GM18517 (cell line): ENCODE data around the gene PTPRH.
"Not testable (repeated sequence)": the region's sequence is repeated elsewhere in the genome, so short reads cannot be mapped to it uniquely, and the experiment has no call there.

Experiments used
- ATAC-seq: cut with Tn5 transposase; IDR thresholded peaks from one replicate; pipeline ENCODE4 v1.9.1; 2021; ENCODE audit warnings: mild to moderate bottlenecking, moderate library complexity; ENCODE audit not compliant: unreplicated experiment

Gene PTPRH

DNA sequence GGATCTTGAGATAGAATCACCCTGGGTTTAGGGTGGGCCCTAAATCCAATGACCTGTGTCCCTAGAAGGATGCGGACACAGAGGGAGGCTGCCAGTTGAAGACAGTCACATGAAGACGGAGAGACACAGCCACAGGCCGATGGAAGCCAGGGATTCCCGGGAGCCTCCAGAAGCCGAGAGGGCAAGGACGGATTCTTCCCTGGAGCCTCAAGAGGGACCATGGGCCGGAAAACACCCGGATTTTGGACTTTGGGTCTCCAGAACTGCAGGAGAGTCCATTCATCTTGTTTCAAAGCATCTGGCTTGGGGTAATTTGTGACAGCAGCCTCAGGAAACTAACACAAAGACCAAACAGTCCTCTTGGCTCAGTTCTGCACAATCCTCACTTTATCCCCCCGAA, 17.0 kb upstream of the PTPRH start:
- ATAC-seq, result no peak

DNA sequence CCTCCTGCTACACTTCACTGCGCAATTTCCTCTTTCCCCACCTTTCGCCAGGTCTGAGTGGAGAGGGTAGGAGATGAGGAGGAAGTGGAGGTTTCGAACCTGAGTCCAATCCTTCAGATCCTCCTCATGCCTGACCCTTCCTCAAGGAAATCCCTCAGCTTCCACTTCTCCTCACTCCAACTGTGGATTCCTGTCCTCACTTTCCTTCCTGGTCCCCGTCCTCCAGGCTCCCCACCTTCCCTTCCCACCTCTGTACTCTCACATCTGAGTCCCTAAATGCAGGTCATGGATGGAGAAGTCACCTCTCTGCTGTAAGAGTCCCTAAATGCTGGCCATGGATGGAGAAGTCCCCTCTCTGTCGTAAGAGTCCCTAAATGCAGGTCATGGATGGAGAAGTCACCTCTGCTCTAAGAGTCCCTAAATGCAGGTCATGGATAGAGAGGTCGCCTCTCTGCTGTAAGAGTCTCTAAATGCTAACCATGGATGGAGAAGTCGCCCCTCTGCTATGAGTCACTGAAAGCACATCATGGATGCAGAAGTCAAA, 16.2 kb upstream of the PTPRH start:
- no peak for ATAC-seq

DNA sequence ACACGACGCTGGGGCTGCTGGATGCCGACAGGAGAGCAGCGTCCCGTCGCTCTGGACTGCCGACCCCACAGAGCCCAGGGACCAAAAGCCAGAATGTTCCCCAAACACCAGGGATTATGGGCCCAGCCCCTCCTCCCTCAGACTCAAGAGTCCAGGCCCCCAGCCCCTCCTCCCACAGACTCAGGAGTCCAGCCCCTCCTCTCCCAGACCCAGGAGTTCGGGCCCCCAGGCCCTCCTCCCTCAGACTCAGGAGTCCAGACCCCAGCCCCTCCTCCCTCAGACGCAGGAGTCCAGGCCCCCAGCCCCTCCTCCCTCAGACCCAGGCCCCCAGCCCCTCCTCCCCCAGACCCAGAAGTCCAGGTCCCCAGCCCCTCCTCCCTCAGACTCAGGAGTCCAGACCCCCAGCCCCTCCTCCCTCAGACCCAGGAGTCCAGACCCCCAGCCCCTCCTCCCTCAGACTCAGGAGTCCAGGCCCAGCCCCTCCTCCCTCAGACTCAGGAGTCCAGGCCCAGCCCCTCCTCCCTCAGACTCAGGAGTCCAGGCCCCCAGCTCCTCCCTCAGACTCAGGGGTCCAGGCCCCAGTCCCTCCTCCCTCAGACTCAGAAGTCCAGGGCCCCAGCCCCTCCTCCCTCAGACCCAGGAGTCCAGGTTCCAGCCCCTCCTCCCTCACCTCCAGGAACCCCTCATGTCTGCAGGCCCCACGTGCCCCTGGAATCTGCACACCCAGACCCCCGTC, 15.5 kb upstream of the PTPRH start:
- ATAC-seq, result not testable (repeated sequence)

DNA sequence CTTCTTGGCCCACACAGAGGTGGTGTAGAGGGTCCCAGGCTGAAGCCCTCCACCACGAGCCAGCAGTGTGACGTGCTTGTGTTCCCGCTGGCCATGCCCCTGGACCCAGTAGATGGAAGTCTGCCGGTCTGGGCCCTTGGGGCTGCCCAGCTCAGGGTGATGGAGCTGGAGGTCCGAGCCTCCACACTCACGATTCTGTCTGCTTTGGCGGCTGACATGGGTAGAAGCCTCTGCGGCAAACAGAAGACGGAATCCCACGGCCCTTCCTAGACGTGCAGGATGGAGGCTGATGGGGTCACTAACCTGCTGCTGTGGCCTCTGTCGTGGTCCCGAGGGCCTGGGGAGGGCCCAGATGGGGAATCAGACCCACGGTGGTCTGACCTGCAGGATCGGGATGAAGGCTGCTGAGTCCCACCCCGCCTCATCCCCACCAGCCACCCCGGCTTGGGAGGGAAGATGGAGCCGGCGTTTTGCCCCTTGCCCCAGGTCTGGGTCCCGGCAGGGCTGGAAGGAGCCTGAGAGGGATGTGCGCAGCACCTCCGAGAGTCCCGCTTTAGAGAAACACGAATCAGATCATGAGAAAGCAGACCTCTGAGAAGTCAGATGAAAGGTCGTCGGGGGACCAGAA, 14.9 kb upstream of the PTPRH start:
- ATAC-seq, result no peak

DNA sequence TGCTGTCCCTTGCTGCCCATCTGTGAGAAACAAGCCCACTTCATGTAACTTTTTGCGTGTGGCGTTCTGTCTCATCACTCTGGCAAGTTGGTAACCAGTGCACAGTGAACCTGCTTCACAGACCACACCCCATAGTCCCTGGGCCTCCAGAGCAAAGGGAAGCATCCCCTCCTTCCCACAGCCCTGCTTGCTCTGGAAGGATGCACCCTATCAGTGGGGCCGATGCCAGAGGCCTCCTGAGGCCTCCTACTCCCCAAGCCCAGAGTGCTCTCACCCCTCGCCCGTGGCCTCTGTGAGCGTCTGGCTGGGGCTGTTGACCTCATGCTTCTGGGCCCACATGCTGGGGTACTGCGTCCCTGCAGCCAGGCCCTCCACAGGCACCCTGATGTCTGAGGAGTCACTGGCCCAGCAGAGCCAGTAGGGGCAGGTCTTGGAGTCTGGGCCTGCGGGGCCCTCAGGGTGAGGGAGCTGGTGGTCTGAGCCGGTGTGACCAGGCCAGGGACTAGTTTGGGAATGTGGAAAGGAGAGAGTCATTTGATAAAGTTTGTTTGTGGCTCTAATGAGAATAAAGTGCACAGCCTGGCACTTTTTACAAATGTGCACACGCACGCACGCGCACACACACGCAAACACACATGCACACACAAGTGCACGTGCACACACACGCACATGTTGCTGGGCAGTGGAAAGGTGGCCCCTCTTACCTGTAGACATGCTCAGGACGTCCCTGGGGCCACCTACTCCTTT, 14.2 kb upstream of the PTPRH start:
- ATAC-seq, result no peak

DNA sequence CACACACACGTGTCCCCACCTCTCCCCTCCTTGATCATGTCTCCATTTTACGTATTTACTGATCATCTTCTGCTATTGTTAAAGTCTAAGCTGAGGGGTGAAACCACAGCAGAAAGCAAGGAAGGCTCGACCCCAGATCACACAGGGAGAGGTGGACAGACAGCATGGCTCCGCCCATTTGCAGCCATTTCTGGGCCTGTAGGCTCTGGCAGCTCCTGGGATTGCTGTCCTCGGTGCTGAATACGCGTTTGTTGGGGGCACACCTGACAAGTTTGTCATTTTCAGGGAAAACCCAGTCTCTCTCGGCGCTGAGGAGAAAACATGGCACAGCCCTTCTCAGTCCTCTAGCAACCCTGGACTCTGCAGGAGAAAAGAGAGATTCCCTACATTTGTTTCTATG, 11.2 kb upstream of the PTPRH start:
- ATAC-seq, result no peak

DNA sequence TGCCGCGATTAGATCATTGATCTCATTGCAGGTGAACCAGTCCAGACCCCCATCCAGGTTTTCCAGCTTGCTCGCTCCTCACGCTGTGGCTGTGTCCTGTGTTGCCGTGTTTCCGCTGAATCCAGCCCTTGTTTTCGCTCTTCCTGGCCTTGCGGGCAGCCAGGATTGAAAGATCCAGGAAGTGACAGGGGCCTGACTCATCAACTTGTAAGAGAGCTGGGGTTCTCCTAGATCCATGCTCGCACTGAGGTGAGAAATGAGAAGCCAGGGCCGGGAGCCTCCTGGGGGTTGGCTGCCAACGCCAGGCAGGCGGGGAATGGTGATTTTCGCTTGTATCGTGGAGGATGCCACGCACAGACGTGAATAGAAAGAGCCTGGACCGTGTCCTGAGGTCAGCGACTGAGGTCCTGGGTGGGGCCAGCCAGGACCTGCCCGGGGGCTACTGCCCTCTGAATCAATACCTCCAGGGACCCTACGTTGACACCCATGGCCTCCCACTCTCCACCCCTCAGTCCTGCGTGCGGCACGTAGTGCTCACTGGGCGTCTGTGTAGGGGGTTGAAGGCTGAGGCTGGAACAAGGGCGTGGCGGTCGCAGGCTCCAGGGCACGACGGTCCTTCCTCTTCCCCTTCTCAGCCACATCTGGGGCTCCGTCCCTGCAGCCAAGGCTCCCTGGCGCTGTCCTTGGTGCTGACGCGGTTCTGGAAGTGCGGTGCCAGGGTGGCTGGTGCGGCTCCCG, 7.3 kb upstream of the PTPRH start:
- ATAC-seq, result no peak

DNA sequence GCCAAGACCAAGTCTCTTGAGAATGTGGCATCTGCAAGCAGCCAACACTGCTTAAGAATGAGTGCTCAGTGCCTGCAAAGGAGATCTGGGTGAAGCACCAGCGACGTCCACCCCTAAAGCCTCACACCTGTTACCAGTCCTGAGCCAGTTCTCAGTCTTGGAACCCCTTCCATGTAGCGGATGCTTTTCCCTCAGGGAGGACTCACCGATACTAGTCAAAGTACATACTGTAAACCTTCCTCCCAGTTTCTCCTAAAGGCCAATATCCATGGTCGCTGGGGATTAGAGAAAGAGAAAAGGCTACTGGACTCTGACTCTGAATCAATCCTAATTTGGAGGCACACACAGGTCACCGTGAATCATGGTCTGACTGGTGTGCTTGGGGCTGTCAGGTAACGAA, 4.2 kb upstream of the PTPRH start:
- ATAC-seq, result no peak

DNA sequence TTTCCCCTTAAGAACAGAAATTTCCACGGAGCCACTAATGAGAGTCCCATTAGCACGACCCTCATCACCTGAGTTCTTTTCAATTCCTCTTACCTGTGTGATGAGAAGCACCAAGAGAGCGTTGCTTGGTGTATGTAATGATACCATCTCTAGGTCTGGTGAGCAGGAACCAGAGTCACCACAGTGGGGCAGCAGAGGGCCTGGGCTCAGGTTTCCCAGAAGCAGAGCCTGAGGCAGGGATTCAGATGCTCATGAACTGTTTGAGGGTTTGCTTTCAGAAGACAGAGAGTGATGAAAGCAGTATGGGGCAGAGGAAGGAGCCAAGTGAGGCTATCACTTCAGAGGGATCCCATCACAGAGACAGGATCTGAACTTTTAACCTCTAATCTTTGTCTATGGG, 3.1 kb upstream of the PTPRH start:
- no peak for ATAC-seq

DNA sequence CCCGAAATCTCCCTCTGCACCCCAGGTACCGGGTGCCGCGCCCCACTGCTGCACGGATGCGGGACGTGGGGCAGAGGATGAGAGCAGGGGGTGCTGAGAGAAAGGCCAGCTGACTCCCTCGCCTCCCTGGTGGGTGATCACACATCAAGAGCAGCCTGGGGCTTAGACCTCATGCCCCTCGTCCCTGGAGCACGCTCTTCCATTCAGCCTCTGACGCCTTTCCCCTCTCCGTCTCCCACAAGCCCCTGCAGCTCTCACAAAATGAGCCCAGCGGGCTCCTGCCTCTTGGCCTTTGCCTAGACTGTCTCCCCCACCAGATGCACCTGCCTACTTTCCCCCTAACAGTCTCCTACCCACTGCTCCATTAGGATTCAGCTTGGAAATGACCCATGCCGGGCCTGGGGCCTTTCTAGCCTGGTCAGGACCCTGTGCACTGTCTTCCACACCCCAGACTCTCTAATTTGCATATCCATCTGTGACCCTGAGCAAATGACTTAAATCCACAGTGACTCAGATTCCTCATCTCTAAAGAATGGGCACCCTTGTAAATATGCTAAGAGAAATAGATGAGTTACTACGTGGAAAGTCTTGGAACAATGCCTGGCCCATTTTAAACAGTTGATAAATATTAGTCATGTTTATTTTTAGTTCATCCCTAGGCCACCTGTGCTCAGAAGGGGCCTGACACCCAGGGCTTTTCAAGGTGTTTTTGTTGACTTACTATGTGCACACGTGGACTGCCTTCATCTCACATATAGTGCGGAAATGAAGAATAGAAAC, 582 bp upstream of the PTPRH start:
- ATAC-seq, result no peak

DNA sequence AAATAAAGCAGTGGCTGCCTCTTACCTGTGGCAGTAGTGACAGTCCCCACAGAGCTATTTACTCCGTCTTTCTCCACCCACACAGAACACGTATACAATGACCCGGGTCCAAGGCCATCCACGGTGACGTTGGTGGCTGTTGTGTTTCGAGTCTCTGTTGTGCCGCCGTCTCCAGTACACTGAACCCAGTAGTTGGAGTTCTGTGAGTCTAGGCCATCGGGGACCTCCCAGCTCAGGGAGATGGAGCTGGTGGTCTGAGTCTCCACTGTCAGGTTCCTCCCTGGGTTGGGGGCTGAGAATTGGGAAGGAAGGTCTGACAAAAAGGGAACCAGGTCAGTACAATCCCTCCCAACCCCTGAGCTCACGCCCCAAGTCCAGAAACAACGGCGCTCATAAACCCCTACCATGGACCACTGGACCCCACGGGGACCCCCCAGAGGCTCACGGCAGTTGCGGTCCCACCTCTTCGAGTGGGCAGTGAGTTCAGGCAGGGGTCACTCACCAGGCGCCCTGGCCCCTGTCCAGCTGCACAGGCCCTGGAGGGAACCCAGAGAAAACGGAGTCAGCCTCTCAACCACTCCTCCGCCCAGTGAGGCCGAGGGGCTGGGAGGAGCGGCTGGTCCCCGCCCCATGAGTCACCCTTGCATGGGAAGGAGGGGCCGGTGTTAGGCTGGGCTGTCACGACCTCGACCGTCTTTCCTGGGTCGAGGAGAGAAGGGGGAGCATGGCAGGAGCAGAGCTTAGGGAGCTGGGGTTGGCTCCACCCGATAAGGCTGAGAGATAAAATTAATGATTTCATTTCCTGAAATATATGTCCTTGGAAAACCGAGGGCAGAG, 2.4 kb downstream of the PTPRH start:
- ATAC-seq, result no peak

DNA sequence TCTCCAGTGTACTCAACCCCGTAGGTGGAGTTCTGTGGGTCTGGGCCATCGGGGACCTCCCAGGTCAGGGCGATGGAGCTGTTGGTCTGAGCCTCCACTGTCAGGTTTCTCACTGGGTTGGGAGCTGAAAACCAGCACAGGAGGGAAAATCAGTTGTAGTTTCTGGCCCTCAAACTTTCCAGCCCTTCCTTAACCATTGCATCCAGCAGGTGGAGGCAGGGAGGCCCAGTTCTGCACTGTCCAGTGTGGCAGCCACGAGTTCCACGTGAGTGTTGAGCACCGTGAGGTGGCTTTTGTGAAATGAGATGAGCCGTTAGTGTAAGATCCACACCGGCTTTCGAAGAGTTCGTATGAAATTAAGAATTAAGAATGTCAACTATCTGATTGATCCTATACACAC, 7.1 kb downstream of the PTPRH start:
- not testable (repeated sequence) for ATAC-seq

DNA sequence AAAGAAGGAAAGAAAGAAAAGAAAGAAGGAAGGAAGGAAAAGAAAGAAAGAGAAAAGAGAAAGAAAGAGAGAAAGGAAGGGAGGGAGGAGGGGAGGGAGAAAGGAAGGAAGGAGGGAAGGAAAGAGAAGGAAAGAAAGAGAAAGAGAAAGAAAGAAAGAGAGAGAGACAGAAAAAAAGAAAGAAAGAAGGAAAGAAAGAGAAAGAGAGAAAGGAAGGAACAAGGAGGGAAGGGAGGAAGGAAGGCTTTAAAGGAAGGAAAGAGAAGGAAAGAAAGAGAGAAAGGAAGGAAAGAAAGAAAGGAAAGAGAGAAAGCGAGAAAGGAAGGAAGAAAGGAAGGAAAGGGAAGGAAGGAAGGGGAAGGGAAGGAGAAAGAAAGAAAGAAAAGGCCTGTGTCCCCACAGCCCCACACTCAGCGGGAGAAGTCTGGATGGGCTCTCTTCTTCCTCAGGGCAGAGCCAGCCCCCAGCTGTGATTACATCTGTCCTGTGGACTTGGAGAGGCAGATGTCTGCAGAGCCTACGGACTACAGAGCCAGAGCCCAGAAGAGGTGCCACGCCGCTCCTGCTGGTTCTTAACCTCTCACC, 9.6 kb downstream of the PTPRH start:
- no peak for ATAC-seq

DNA sequence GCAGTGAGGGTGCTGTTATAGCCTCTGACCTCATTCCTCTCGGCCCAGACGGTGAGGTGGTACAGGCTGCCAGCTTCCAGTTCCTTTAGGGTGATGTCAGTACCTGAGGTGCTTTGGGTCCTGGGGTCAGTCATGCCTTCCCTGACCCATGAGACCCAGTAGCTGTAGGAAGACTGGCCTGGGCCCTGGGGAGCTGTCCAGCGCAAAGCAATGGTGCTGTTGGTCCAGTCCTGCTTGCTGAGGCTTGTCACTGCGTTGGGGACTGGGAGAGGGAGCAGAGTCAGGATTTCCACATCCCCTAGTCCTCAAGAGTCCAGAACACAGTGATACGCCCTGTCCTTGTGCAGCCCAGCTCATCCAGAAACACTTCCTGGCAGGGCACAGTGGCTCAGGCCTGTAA, 10.7 kb downstream of the PTPRH start:
- no peak for ATAC-seq

DNA sequence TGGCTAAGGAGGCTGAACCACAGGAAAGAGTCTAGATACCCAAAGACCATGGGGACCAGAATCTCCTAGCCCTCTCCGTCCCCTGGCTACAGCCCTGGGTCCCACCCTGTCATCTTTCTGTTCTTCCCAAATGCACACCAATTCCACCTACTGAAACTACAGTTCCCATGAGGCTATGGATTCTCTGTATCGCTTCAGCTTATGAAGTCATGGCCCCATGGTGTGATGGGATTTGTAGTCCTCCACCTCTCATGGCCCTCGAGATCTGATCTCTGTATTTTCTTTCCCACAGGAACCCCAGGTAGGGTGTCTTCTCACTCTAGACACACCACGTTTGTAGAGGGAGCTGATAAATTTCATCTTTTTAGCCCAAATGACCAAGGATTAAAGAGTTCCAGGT, 11.8 kb downstream of the PTPRH start:
- no peak for ATAC-seq

DNA sequence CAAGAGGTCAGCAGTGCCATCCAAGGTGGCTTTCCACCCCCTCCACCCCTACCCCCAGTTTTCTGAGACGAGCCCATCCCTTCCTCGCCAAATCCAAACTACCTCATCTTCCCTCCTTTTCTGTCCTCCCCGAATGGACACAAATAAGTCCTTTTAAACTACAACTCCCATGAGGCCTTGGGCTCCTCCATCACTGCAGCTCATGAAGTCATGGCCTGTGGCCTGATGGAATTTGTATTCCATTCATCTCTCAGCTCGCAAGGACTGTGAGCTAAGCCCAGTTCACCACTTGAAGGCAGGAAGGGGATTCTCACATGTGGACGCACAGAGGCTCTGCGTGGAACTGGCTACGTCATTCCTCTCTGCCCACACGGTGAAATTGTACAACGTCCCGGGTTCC, 12.5 kb downstream of the PTPRH start:
- ATAC-seq, result no peak

DNA sequence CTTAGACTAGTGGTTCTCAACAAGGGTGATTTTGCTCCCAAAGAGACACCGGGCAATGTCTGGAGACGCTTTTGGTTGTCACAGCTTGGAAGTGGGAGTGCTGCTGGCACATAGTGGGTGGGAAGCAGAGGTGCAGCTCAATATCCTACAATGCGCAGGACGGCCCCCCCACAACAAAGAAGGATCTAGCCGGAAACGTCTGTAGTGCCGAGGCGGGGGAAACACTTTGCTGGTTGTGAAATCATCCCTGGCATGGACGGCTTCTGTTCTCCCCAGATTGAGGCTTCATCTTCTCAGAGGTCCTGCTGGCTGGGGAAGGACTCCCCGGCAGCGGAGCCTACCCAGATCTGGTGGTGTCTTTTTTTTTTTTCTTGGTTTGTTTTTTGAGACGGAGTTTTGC, 15.8 kb downstream of the PTPRH start:
- ATAC-seq, result no peak

DNA sequence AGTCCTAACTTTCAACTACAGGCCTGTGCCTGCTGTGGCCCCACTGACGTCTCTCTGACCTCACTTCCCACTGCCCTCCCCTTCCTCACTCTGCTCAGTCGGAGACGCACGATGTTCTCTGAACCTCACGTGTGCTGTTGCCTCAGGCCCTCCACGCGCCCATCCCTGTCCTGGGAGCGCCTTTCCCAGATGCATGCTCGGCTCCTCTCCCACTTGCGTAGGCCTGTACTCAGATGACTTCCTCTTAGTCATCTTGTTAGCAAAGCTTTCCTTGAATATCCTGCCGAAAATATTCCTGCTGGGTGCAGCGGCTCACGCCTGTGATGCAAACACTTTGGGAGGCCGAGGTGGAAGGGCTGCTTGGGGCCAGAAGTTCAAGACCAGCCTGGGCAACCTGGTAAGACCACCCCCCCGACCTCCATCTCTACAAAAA, 19.9 kb downstream of the PTPRH start:
- no peak for ATAC-seq

DNA sequence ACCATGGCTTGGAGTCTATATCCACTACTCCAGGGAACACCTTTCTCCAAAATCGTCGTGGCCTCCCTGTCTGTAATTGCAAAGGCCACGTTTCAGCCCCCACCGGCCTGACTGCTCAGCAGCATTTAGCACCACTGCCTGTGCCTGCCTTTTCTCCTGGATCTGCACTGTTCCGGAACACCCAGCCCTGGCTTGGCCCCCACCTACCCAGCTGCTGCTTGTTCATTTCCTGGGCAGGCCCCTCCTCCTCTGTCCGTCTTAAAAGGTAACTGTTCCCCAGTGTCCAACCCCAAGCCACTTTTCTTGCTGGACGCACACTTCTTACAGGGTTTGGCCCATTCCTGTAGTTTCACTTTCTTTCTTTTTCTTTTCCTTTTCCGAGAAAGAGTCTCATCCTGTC, 20.7 kb downstream of the PTPRH start:
- ATAC-seq, result no peak
